BJ (cell line): Measurements from ENCODE around the gene ANO4. TPM values are rescaled to one million over a fixed set of nuclear protein-coding genes. Genes with fewer than 3 reads are reported as not detected.

ENCODE experiments used
- CTCF ChIA-PET: fragments of 350-600 bp; formaldehyde crosslinking; extraction: SDS; loops from one replicate; lab custom pipeline; 2021; ENCODE audit warnings: antibody characterized with exemption, inconsistent platforms; lab: Yijun Ruan, JAX
- POLR2A ChIA-PET: fragments of 300-600 bp; sonication (Branson Sonifier 250); formaldehyde crosslinking; extraction: SDS; loops from one replicate; lab custom pipeline; 2021; ENCODE audit warnings: antibody characterized with exemption; lab: Charles Lee
- DNase-seq: peaks from one replicate; pipeline ENCODE4 v3.0.0-alpha.2; 2011; ENCODE audit warnings: low read depth
- H3K27me3 ChIP-seq: 2 replicates; pipeline ENCODE4 v1.6.0; 2011; ENCODE audit warnings: low read length; ENCODE audit not compliant: control insufficient read depth, insufficient read depth
- H3K36me3 ChIP-seq: 2 replicates; pipeline ENCODE4 v1.5.1; 2011; ENCODE audit warnings: low read length; ENCODE audit not compliant: control insufficient read depth, insufficient read depth
- H3K4me3 ChIP-seq: 2 replicates; pipeline ENCODE4 v1.5.1; 2011; ENCODE audit warnings: low read depth, mild to moderate bottlenecking, control low read depth, low read length
- polyA plus RNA-seq: library from polyadenylated mRNA; depleted of rRNA; stranded (reverse); fragments of >200 nt; gene quantifications from 2 replicates; pipeline ENCODE4 v1.2.3, GENCODE V29; 2011
- TF ChIP-seq, protein P1 (sequence below): IDR thresholded peaks from 2 replicates; pipeline ENCODE4 v1.5.1; 2011; ENCODE audit warnings: low read depth, mild to moderate bottlenecking, control low read depth, inconsistent platforms, low read length, moderate library complexity; ENCODE audit not compliant: insufficient read depth

ANO4 gene
- polyA plus RNA-seq, 1 experiment = 7.1 TPM

DNA sequence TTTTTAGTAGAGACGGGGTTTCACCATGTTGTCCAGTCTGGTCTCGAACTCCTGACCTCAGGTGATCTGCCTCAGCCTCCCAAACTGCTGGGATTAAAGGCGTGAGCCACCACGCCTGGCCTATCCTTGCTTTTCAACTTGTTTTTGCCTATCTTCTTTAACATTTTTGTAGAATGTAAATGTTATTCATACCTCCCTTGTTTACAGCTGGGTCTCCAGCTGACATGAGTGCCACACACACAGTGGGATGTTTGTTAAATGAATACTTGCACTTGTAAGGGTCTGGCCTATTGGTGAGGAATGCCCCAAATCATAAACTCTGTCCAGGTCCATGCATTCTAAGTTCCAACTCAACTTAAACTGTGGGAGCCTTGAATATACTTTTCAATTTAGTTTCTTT is 176.3 kb downstream of the ANO4 start:
- POLR2A ChIA-PET = no interaction called here
- no peaks in the 10 kb centered on the region for H3K36me3 ChIP-seq
- DNase-seq = no peak
- H3K4me3 ChIP-seq = no peak overlapping the region
- H3K27me3 ChIP-seq = no peaks in the 10 kb centered on the region
- CTCF ChIA-PET = no interaction called here
- TF ChIP-seq, protein P1, sequence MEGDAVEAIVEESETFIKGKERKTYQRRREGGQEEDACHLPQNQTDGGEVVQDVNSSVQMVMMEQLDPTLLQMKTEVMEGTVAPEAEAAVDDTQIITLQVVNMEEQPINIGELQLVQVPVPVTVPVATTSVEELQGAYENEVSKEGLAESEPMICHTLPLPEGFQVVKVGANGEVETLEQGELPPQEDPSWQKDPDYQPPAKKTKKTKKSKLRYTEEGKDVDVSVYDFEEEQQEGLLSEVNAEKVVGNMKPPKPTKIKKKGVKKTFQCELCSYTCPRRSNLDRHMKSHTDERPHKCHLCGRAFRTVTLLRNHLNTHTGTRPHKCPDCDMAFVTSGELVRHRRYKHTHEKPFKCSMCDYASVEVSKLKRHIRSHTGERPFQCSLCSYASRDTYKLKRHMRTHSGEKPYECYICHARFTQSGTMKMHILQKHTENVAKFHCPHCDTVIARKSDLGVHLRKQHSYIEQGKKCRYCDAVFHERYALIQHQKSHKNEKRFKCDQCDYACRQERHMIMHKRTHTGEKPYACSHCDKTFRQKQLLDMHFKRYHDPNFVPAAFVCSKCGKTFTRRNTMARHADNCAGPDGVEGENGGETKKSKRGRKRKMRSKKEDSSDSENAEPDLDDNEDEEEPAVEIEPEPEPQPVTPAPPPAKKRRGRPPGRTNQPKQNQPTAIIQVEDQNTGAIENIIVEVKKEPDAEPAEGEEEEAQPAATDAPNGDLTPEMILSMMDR = no peak

- POLR2A ChIA-PET = no interaction called here
- no peak for DNase-seq
- CTCF ChIA-PET = no interaction called here
- H3K36me3 ChIP-seq = no peaks in the 10 kb centered on the region
- TF ChIP-seq, protein P1 = no peak
- H3K4me3 ChIP-seq = no peak overlapping the region
- no peaks in the 10 kb centered on the region for H3K27me3 ChIP-seq
Measured at GRCh38 chr12:100972121-100972520, 177.5 kb downstream of the ANO4 start.

GRCh38 chr12:100974341-100974740 is 179.8 kb downstream of the ANO4 start:
- Histone ChIP-seq H3K27me3 (no peaks in the 10 kb centered on the region), H3K36me3 (no peaks in the 10 kb centered on the region), H3K4me3 (no peak overlapping the region)
- TF ChIP-seq, protein P1 = no peak
- ChIA-PET CTCF (no interaction called here), POLR2A (no interaction called here)
- no peak for DNase-seq

- H3K4me3 ChIP-seq = no peak overlapping the region
- no peaks in the 10 kb centered on the region for H3K36me3 ChIP-seq
- H3K27me3 ChIP-seq = no peaks in the 10 kb centered on the region
- ChIA-PET POLR2A (no interaction called here), CTCF (no interaction called here)
- no peak for DNase-seq
- TF ChIP-seq, protein P1 = no peak
Measured at GRCh38 chr12:100974747-100975146, 180.2 kb downstream of the ANO4 start.

DNA sequence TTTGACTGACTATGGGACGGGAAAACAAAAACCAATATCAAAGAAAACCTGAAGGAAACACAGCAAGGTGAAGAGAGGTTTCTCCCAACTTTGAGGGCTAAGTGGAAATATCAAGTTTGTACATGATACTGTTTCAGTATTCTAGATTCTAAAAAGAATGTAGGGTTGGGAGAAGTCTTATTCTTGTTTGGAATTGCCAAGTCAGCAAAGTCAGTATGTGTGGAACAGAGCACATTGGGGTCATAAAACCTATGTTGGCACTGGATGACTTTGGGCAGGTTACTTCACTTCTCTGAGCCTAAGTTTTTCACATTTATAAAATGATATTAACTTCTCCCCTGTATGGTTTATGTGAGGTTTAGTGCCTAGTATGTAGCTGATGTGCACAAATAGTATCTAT is 182.2 kb downstream of the ANO4 start:
- TF ChIP-seq, protein P1 = no peak
- no peak overlapping the region for H3K4me3 ChIP-seq

More for the DNA sequence above, 182.2 kb downstream of the ANO4 start:
- POLR2A ChIA-PET = no interaction called here
- CTCF ChIA-PET = no interaction called here
- Histone ChIP-seq H3K27me3 (no peaks in the 10 kb centered on the region), H3K36me3 (no peaks in the 10 kb centered on the region)
- no peak for DNase-seq
